Keratinocyte (primary cell): ENCODE results near the gene TCERG1. TPM values are rescaled to one million over a fixed set of nuclear protein-coding genes. Genes with fewer than 3 reads are reported as not detected.

ENCODE experiments used
- DNase-seq: peaks from one replicate; pipeline ENCODE4 v3.0.0-alpha.2; 2011; ENCODE audit warnings: low read depth, missing footprints, low spot score
- FAIRE-seq: peaks from 2 replicates; lab custom pipeline; 2011; peaks lifted over from hg19 to GRCh38; lab: Jason Lieb, UNC
- H2AFZ ChIP-seq: 2 replicates; pipeline ENCODE4 v1.6.0; 2012; ENCODE audit warnings: low read length, control low read depth, inconsistent platforms; ENCODE audit not compliant: control insufficient read depth
- H3K27ac ChIP-seq: 2 replicates; pipeline ENCODE4 v1.5.1; 2011; ENCODE audit warnings: low read length; ENCODE audit not compliant: control insufficient read depth, insufficient read depth
- H3K27me3 ChIP-seq: 3 replicates; pipeline ENCODE4 v1.6.0; 2011; ENCODE audit warnings: low read length; ENCODE audit not compliant: control insufficient read depth, insufficient read depth; ENCODE audit errors: extremely low read depth
- H3K36me3 ChIP-seq, 2 experiments: 2 replicates in 1 of 2; 3 replicates in 1 of 2; pipeline ENCODE4 v1.5.1; 2011; ENCODE audit warnings: low read length in 2 of 2, mild to moderate bottlenecking in 1 of 2; ENCODE audit not compliant: control insufficient read depth in 2 of 2, insufficient read depth in 2 of 2; ENCODE audit errors: extremely low read depth in 1 of 2
- H3K4me1 ChIP-seq: 3 replicates; pipeline ENCODE4 v1.5.1; 2011; ENCODE audit warnings: low read length; ENCODE audit not compliant: control insufficient read depth, insufficient read depth; ENCODE audit errors: extremely low read depth
- H3K4me2 ChIP-seq: 3 replicates; pipeline ENCODE4 v1.6.0; 2011; ENCODE audit warnings: low read depth, low read length; ENCODE audit not compliant: control insufficient read depth, insufficient read depth; ENCODE audit errors: extremely low read depth
- H3K4me3 ChIP-seq, 3 experiments: fragments of 200-600 bp in 1 of 3; sonication (generic) in 1 of 3; 2 replicates in 2 of 3; 3 replicates in 1 of 3; pipeline ENCODE4 v1.5.1; 2011 to 2016; ENCODE audit warnings: low read length in 3 of 3, mild to moderate bottlenecking in 3 of 3, control low read depth in 2 of 3, inconsistent platforms in 1 of 3, low read depth in 1 of 3, mixed read lengths in 1 of 3, mixed run types in 1 of 3, moderate library complexity in 1 of 3; ENCODE audit not compliant: control insufficient read depth in 2 of 3, insufficient read depth in 2 of 3; ENCODE audit errors: extremely low read depth in 1 of 3
- H3K79me2 ChIP-seq: 2 replicates; pipeline ENCODE4 v1.6.0; 2012; ENCODE audit warnings: low read length; ENCODE audit not compliant: control insufficient read depth, insufficient read depth
- H3K9ac ChIP-seq: 3 replicates; pipeline ENCODE4 v1.6.0; 2011; ENCODE audit warnings: low read length; ENCODE audit not compliant: control insufficient read depth, insufficient read depth; ENCODE audit errors: extremely low read depth
- H3K9me1 ChIP-seq: 3 replicates; pipeline ENCODE4 v1.6.0; 2011; ENCODE audit warnings: low read length; ENCODE audit not compliant: control insufficient read depth, insufficient read depth; ENCODE audit errors: extremely low read depth
- H3K9me3 ChIP-seq: 2 replicates; pipeline ENCODE4 v1.5.1; 2012; ENCODE audit warnings: low read depth, low read length; ENCODE audit not compliant: control insufficient read depth
- H4K20me1 ChIP-seq: 3 replicates; pipeline ENCODE4 v1.6.0; 2011; ENCODE audit warnings: low read length; ENCODE audit not compliant: control insufficient read depth, insufficient read depth; ENCODE audit errors: extremely low read depth
- CTCF ChIP-seq, 3 experiments: IDR thresholded peaks in 1 of 3; conservative IDR thresholded peaks in 1 of 3; optimal IDR thresholded peaks in 1 of 3; 2 replicates in 2 of 3; 3 replicates in 1 of 3; pipeline versions ENCODE3 to v1.5.1; 2011; ENCODE audit warnings: low read length in 3 of 3, mild to moderate bottlenecking in 3 of 3, moderate library complexity in 2 of 3, control low read depth in 1 of 3, inconsistent platforms in 1 of 3; ENCODE audit not compliant: insufficient read depth in 2 of 3; ENCODE audit errors: extremely low read depth in 1 of 3
- EZH2 ChIP-seq: IDR thresholded peaks from one replicate; pipeline ENCODE4 v1.6.1; 2012; ENCODE audit warnings: inconsistent platforms, mild to moderate bottlenecking, low read length, moderate library complexity
- dilution Hi-C: fragments of 300-500 bp; cut with MboI; formaldehyde crosslinking; loops from one replicate; pipeline ENCODE4 v1.7.0; 2020; ENCODE audit warnings: low sequenced_read_pairs; ENCODE audit not compliant: extremely low pct_ligation_motif_present
- polyA plus RNA-seq, 5 experiments: library from polyadenylated mRNA; depleted of rRNA in 3 of 5; stranded (reverse) in 3 of 5; stranded (forward) in 1 of 5; unstranded in 1 of 5; fragments of >200 nt; gene quantifications; 1 replicate in 1 of 5; 2 replicates in 3 of 5; 3 replicates in 1 of 5; pipeline versions ENCODE4 v1.2.1 to v1.2.3, GENCODE V29; 2011 to 2012; ENCODE audit warnings: missing spikeins in 2 of 5, low read depth in 1 of 5, low replicate concordance in 1 of 5

TCERG1 gene
- polyA plus RNA-seq, 1 donor (not counting 4 experiments of a cell fraction or from before 2014, with no cell fraction given): 71.6 TPM

- FAIRE-seq: no peak
- no peak overlapping the region for H3K9ac ChIP-seq
- DNase-seq: no peak
- H2AFZ ChIP-seq: no peak overlapping the region
- no peak for TF ChIP-seq EZH2
- TF ChIP-seq CTCF (optimal IDR thresholded peaks at IDR 0.05 in 1 of 3, IDR thresholded peaks at IDR 0.05 in 1 of 3, conservative IDR thresholded peaks at IDR 0.05 in 1 of 3; ENCODE audit: extremely low read depth in 1 of 3, insufficient read depth in 2 of 3, low read length in 3 of 3): peak; percentile 13 to 25 (median 24)
- H3K36me3 ChIP-seq: peaks cover 0 to 7% of the 10 kb centered on the region in 2 experiments
- H3K4me2 ChIP-seq: no peak overlapping the region
- H3K4me1 ChIP-seq: peaks cover 11% of the 10 kb centered on the region
- no peaks in the 10 kb centered on the region for H3K9me3 ChIP-seq
- peaks cover 4% of the 10 kb centered on the region for H3K9me1 ChIP-seq
- peaks cover 25% of the 10 kb centered on the region for H4K20me1 ChIP-seq
- peaks cover 92% of the 10 kb centered on the region for H3K79me2 ChIP-seq
- H3K4me3 ChIP-seq: no peak overlapping the region
- H3K27ac ChIP-seq: no peak overlapping the region
- H3K27me3 ChIP-seq: no peaks in the 10 kb centered on the region
- dilution Hi-C loops: no loop called here
Observed at GRCh38 chr5:146451411-146451810, 4.3 kb downstream of the TCERG1 start.

GRCh38 chr5:146457431-146457830 is 10.3 kb downstream of the TCERG1 start:
- Histone ChIP-seq H3K27me3 (no peaks in the 10 kb centered on the region), H3K9me3 (no peaks in the 10 kb centered on the region), H3K79me2 (peaks cover 88% of the 10 kb centered on the region), H3K27ac (no peak overlapping the region), H4K20me1 (peaks cover 12% of the 10 kb centered on the region), H3K4me3 (no peak overlapping the region), H2AFZ (no peak overlapping the region), H3K9me1 (no peaks in the 10 kb centered on the region), H3K4me2 (no peak overlapping the region), H3K36me3 (peaks cover 15 to 37% of the 10 kb centered on the region in 2 experiments), H3K4me1 (no peaks in the 10 kb centered on the region), H3K9ac (no peak overlapping the region)
- DNase-seq (no peak), FAIRE-seq (no peak)
- no peak for TF ChIP-seq EZH2
- dilution Hi-C loops: no loop called here

DNA sequence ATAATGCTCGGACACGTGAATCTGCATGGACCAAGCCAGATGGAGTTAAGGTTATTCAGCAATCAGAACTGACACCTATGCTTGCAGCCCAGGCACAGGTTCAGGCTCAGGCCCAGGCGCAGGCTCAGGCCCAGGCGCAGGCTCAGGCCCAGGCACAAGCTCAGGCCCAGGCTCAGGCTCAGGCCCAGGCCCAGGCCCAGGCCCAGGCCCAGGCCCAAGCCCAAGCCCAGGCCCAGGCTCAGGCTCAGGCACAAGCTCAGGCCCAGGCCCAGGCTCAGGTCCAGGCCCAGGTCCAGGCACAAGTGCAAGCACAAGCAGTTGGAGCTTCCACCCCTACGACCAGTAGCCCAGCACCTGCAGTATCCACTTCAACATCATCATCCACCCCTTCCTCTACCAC is 11.8 kb downstream of the TCERG1 start:
- TF ChIP-seq EZH2 (no peak), CTCF (optimal IDR thresholded peaks at IDR 0.05 in 1 of 3, IDR thresholded peaks at IDR 0.05 in 1 of 3, conservative IDR thresholded peaks at IDR 0.05 in 1 of 3; ENCODE audit: extremely low read depth in 1 of 3, insufficient read depth in 2 of 3, low read length in 3 of 3) (no peak)
- FAIRE-seq: no peak
- Histone ChIP-seq H3K27ac (no peak overlapping the region), H4K20me1 (peaks cover 12% of the 10 kb centered on the region), H3K4me3 (no peak overlapping the region), H3K4me1 (peaks cover 4% of the 10 kb centered on the region), H3K36me3 (peaks cover 17 to 44% of the 10 kb centered on the region in 2 experiments), H3K4me2 (no peak overlapping the region), H3K9me3 (no peaks in the 10 kb centered on the region), H2AFZ (no peak overlapping the region), H3K27me3 (no peaks in the 10 kb centered on the region), H3K9ac (no peak overlapping the region), H3K9me1 (no peaks in the 10 kb centered on the region), H3K79me2 (peaks cover 87% of the 10 kb centered on the region)
- no peak for DNase-seq
- dilution Hi-C loops: no loop called here
